HG02571 (cell line): ENCODE measurements around the gene MYBBP1A.

Experiments used
- ATAC-seq: cut with Tn5 transposase; IDR thresholded peaks from one replicate; pipeline ENCODE4 v1.9.1; 2021; ENCODE audit warnings: mild to moderate bottlenecking, moderate library complexity; ENCODE audit not compliant: unreplicated experiment

Gene MYBBP1A

DNA sequence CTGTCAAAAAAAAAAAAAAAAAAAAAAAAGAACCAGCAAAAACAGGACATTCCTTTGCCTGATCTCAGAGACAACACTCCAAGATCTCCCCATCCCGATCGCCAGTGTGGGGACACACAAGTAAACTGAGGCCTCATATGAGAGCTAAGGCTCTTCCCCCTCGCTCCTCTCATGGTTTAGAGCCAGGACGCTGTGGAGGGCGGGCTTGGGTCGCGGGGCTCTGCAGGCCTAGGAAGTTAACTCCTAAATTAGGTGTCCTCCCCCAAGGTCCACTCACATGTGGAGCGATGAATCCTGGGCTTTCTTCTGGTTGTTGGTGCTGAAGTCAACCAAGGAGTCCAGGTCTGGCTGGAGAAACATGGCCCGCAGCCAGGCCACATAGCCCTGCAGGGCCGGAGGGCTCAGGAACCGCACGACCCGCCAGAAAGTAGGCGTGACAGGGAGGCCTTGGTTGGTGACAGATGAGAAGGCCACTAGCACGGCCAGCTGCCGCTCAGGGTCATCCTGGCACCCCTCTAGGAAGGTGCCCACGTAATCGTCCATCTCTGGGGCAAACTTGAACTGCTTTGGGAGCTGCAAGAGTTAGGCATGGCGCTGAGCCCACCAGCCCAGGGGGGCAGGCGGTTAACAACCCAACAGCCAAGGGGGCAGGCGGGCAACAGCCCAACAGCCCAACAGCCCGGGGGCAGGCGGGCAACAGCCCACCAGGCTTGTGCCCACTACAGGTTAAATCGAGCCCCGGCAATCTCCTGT lies 5.2 kb downstream of the MYBBP1A start:
- ATAC-seq, result no peak

GRCh38 chr17:4548721-4549531 lies 6.3 kb downstream of the MYBBP1A start:
- ATAC-seq, result no peak

DNA sequence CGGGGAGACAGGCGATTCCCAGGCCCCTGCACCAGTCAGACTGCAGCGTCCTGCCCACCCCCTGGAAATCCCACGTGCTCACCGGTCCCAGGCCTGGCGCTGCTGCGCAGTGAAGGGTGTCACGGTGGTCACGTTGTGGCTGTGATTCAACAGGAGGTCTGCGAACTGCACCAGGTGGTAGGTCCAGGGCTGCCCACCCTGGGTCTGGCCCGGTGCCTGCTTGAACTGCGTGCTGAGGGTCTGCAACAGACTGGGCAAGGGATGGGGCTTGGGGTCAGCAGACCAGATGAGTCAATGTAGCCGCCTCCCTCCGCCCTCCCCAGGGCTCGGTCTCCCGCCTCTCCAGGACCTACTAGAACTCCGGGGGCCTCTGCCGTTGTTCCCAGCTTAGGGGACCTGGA lies 7.1 kb downstream of the MYBBP1A start:
- no peak for ATAC-seq

- no peak for ATAC-seq
Observed at GRCh38 chr17:4547118-4547906, 7.9 kb downstream of the MYBBP1A start.

- ATAC-seq, result no peak
Observed at GRCh38 chr17:4545217-4545951, 9.8 kb downstream of the MYBBP1A start.

GRCh38 chr17:4544951-4545216 lies 10.3 kb downstream of the MYBBP1A start:
- ATAC-seq, result no peak

DNA sequence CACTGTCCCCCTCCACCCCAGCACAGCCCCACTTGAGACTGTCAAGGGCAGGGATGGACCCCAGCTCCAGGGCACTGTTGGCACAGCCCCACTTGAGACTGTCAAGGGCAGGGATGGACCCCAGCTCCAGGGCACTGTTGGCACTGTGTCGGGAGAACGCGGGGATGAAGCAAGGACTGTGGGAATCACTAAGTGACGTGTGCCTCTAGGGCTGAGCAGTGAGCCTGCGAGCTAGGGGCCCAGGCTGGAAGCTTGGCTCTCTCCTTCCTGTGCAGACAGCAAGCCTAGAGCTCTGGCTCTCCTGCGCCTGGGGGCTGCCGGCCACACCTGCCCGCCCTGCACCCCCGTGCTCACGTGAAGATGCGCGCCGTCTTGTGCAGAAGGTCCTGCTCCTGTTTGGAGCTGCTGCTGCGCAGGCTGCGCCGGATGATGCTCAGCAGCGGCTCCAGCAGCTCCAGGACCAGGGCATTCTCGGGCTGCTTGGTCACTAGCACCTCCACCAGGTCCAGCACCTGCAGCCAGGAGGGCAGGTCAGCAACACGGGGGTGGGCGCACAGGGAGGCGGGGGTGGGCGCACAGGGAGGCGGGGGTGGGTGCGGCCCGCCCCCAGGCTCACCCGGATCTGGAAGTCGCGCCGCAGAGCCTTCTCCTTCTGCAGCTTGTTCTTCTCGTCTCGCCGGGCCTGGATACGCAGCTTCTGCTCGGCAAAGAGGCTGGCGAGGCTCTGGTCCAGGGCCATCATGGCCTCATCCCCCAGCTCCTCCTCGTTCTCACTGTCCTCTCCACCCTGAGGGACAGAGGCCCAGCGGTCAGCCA lies 10.8 kb downstream of the MYBBP1A start:
- ATAC-seq, result no peak

GRCh38 chr17:4543557-4544026 lies 11.6 kb downstream of the MYBBP1A start:
- ATAC-seq, result no peak

DNA sequence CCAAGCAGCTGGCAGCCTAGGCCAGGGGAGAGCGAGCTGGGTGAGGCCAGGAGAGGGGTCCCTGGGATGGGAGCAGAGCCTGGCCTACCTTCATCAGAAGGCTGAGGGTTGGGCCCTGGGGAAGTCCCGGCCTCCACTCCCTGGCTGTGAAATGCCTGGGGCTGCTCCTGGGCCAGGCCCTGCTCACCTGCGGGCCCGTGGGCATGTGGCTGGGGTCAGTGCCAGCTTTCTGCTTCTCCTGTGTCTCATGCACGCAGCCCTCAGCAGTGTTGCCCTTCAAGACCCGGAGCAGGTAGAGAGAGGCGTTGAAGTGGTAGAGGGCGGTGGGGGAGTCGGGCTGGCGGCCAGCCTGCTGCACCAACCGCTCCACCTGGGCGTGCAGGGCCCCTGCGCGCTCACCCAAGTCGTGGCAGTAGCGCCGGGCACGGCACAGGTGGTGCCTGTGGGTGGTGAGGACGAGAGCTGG lies 12.4 kb downstream of the MYBBP1A start:
- no peak for ATAC-seq

DNA sequence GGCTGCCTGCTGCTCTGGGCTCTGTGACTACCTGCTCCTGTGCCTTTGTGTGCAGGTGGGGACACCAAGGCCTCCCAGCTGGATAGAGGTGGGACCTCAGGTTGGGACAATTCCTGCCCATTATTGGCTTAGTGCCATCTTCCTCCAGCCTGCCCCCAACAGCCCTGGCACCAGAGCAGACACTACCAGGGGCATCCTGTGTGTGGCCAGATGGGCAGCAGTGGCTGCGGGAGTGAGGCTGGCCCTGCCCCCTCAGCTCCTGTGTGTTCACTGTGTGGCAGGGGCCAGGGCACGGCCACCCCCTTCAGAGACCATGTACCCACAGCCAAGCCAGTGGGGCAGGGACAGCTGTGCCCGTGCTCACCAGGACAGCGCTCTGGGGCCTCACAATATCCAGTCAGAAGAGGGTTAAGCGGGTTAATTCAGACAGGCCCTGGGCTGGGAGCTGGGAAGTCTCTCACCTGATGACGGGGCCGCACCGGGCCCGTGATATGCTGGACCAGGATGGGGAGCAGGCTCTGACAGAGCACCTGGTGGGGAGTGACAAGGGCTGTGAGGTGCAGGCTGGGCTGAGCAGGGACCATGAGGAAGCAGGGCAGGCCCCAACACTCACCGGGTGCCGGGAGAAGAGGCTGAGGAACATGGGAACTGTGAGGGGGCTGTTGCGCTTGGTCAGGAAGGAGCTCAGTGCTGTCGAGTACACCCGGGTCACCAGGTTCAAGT lies 13.0 kb downstream of the MYBBP1A start:
- ATAC-seq, result no peak

DNA sequence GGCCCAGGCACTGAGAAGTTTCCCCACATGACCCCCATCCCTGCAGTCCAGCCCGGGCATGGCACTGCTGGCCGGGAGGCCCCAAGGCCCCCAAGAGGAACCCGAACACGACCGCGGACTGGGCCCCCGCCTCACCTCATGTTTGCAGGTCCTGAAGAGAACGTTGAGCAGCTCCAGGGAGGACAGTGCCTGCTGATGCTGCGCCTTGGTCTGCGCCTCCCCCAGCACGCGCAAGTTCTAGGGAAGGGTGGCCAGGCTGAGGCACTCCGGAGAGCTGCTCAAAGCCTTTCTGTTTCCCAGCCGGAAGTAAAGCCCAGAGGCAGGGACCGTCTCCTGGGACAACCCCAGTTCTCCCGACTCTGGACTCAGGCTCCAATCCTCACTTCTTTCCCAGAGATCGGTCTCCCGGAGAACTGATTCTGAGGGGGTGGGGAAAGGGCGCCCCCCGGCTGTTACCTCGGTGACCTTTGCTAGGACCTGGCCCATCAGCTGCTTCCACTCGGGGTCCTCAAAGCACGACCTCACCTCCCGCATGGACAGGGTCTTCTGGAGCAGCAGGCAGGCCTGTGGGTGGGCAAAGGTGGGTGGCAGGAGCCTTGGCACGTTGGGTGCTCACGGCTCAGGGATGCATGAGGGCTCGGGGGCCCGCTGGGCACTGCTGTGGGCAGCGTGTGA lies 13.7 kb downstream of the MYBBP1A start:
- ATAC-seq, result no peak

GRCh38 chr17:4540687-4541327 lies 14.4 kb downstream of the MYBBP1A start:
- ATAC-seq, result no peak

DNA sequence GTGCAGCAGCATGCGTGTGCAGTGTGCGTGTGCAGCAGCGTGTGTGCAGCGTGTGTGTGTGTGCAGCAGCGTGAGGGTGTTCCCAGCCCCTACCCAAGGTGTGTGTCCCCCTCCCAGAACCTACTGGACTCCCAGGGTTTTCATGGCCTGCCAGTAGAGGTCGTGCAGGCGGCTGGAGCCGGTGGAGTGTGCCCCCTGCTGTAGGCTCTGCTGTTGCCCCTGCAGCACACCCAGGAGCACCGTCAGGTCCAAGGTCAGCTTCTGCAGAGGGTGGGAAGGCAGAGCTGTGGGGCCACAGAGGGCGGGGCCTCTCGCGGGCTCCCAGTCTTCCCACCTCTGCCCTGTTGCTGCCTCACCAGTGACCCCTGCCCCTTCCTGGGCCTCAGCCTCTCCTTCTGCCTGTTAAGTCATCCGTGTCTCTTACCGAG lies 14.9 kb downstream of the MYBBP1A start:
- no peak for ATAC-seq

- ATAC-seq, result no peak
Observed at GRCh38 chr17:4539576-4540223, 15.5 kb downstream of the MYBBP1A start.

GRCh38 chr17:4539025-4539424 lies 16.2 kb downstream of the MYBBP1A start:
- no peak for ATAC-seq

GRCh38 chr17:4538236-4539002 lies 16.8 kb downstream of the MYBBP1A start:
- ATAC-seq, result no peak
